Stromal cell of bone marrow (primary cell): ENCODE results near the gene LRRC37B.
"Not testable (repeated sequence)": the region's sequence is repeated elsewhere in the genome, so short reads cannot be mapped to it uniquely, and the experiment has no call there.

ENCODE experiments used
- DNase-seq: peaks from one replicate; pipeline ENCODE4 v3.0.0-alpha.2; 2012; ENCODE audit warnings: low read depth

The LRRC37B gene

GRCh38 chr17:32006957-32007462 lies at the start of gene LRRC37B:
Gene LRRC37B (plus strand): TSS chr17:32007383. CDS start chr17:32021393, 14,010 bp downstream.
- DNase-seq = peak; percentile 44

GRCh38 chr17:31964131-31964530 lies 43.1 kb upstream of the LRRC37B start:
- DNase-seq = not testable (repeated sequence)

GRCh38 chr17:31967648-31968047 lies 39.5 kb upstream of the LRRC37B start:
- no peak for DNase-seq

GRCh38 chr17:31970416-31970815 lies 36.8 kb upstream of the LRRC37B start:
- DNase-seq = not testable (repeated sequence)

GRCh38 chr17:31974269-31975071 lies 32.7 kb upstream of the LRRC37B start:
- DNase-seq = not testable (repeated sequence)

- not testable (repeated sequence) for DNase-seq
Measured at GRCh38 chr17:31975391-31975790, 31.8 kb upstream of the LRRC37B start.

GRCh38 chr17:31991821-31992220 lies 15.4 kb upstream of the LRRC37B start:
- not testable (repeated sequence) for DNase-seq

GRCh38 chr17:31997005-31997404 lies 10.2 kb upstream of the LRRC37B start:
- no peak for DNase-seq

- DNase-seq = peak; percentile 5
Measured at GRCh38 chr17:32007463-32008298, 498 bp downstream of the LRRC37B start.

GRCh38 chr17:32009262-32009542 lies 2.0 kb downstream of the LRRC37B start:
- no peak for DNase-seq

GRCh38 chr17:32010114-32010513 lies 2.9 kb downstream of the LRRC37B start:
- DNase-seq = no peak

GRCh38 chr17:32015245-32016013 lies 8.2 kb downstream of the LRRC37B start:
- no peak for DNase-seq

GRCh38 chr17:32016231-32016630 lies 9.0 kb downstream of the LRRC37B start:
- no peak for DNase-seq

GRCh38 chr17:32019228-32019627 lies 12.0 kb downstream of the LRRC37B start:
- no peak for DNase-seq

- DNase-seq = no peak
Measured at GRCh38 chr17:32020943-32021614, 13.9 kb downstream of the LRRC37B start.

GRCh38 chr17:32021615-32021955 lies 14.4 kb downstream of the LRRC37B start:
- DNase-seq = no peak

GRCh38 chr17:32022554-32022953 lies 15.4 kb downstream of the LRRC37B start:
- not testable (repeated sequence) for DNase-seq

- DNase-seq = not testable (repeated sequence)
Measured at GRCh38 chr17:32027271-32027670, 20.1 kb downstream of the LRRC37B start.

GRCh38 chr17:32033223-32033622 lies 26.0 kb downstream of the LRRC37B start:
- DNase-seq = no peak

GRCh38 chr17:32033812-32034211 lies 26.6 kb downstream of the LRRC37B start:
- not testable (repeated sequence) for DNase-seq

- DNase-seq = not testable (repeated sequence)
Measured at GRCh38 chr17:32040246-32040645, 33.1 kb downstream of the LRRC37B start.
